Right renal pelvis (tissue), 4 donors: Measurements from ENCODE around the gene NR2C2. TPM values are rescaled to one million over a fixed set of nuclear protein-coding genes. Genes with fewer than 3 reads are reported as not detected.
"Not testable (repeated sequence)": the region's sequence is repeated elsewhere in the genome, so short reads cannot be mapped to it uniquely, and the experiment has no call there.

ENCODE experiments used
- DNase-seq, 4 donors: peaks; one replicate each; pipeline ENCODE4 v3.0.0-alpha.2; 2013; ENCODE audit warnings: low read depth in 4 of 4, low spot score in 3 of 4, missing footprints in 1 of 4
- polyA plus RNA-seq, 4 donors: library from polyadenylated mRNA; unstranded; fragments of 120-200 nt; gene quantifications; one replicate each; pipeline ENCODE4 v1.2.1, GENCODE V29; 2013; ENCODE audit not compliant: insufficient read length in 4 of 4

Gene NR2C2
- polyA plus RNA-seq, 4 donors: 38.3 to 47.1 (median 41.1) TPM

DNA sequence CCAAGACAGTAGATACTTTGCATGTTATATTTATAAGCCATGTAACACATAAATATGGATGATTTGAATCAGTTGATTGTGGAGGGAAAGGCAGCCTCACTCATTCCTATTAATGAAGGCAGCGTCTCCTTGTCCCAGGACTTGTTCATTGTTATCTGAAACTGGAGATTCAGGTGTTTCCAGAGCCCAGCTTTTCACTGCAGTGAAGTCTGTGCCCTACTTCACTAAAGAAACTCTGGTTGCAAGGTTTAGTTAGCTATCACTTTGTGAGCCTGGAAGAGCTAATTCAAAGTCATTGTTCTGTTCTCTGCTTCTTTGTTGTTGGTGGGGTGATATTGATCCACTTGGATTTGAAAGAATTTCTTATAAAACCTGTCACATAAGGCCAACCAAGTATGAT is 9.8 kb downstream of the NR2C2 start:
- DNase-seq: no peak

DNA sequence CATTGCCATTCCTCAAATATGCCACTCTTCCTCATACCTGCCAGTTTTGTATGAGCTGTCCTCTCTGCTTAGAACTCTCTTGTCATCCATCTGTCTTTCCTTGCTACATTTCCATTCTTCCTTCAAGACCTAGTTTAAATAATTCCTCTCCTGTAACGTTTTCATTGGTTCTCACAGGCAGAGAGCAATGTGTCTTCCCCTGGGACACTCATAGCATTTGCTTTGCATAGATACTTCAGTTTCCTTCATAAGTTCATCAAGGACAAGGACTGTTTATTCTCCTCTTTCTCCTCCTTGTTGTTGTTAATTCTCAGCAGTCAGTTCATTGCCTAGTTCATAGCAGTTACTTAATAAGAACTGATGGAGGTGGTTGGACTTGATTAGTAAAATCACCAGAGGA is 10.5 kb downstream of the NR2C2 start:
- no peak for DNase-seq

DNA sequence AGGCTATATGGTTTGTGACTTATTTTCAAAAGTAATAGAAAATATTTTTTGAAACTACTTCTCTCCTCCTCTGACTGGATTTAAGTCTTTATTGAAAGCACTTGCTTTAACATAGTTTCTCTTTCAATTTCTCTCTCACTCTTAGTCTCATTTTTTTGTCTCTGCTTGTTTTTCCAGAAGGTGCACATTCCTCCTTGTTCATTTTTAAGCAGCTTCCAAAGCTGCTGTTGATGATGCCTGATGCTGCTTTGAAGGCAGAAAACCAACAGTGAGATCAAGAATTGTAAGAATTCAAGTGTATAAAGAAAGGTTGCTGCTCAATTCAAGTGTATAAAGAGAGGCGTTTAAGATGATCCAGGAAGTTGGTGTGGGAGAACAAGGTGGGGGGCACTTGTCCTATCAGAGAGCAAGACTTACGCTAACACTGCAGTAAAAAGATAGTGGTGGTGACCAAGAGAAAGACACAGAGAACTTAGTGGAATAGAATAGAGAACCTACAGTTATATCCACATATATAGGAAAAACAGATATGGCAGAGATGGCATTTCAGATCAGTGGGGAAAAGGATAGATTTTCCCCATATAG is 12.1 kb downstream of the NR2C2 start:
- no peak for DNase-seq

DNA sequence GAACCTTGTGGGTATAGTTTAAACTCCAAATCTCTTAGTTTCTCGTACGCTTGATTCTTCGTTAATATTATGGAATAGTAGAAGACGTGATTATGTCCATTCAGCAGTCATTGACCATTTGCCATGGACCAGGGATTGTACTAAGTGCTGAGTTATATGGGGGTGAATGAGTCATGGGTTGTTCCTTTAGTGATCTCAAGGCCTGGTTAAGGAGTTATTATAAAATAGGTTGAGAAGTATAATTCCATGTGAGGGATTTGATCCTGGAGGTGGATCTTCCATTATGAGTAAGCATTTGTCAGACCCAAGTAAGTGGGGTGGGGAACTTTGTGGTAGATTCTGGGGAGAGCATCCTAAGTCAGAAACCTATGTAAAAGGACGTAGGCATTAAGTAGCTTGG is 15.4 kb downstream of the NR2C2 start:
- no peak for DNase-seq

DNA sequence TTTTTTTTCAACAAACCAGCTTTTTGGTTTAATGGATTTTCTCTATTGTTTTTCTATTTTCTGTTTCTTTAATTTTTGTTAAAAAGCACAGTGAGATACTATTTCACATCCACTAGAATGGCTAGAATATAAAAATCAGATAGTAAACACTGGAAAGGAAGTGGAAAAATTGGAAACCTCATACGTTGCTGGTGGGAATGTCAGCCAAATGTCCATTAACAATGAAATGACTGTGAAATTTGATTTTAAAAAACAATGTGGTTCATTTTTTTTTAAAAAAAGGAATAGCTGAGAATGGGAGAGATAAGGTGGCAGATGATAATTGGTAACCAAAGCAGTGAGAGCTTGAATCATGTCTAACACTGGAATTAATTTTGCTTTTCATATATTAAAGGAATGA is 19.9 kb downstream of the NR2C2 start:
- no peak for DNase-seq

DNA sequence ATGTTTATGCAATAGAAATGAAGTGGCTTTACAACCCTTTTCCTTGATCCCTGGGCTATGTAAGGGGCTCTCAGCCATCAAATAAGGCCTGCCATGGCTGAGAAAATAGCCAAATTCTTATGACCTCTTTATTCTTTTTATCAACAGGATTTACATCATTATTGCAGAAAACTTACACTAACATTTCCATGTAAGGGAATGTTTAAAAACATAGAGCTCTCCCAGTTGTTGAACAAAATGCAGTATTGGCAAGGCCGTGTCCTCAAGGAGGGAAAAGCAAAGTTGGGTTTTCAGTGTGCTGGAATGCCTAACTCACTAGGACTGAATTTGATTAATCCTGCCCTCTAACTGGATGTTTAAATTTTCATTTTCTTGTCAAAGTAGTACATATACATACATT is 22.3 kb downstream of the NR2C2 start:
- no peak for DNase-seq

DNA sequence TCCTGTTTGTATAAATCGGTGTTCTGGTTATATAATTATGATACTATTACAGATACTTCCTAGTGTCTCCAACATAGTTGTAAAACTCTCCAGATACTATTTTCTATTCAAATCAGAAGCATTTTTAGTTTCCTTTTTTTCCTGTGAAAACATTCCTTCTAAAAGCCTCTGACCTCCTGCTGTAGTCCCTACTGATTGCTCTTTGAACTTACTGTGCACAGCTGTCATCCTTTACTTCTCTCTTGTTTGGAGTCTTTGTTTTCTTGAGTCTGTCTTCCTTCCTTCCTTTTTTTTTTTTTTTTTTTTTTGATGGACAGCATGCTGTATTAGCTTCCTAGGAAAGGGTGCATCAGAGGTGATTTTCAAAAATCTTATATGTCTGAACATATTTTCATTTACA is 28.9 kb downstream of the NR2C2 start:
- no peak for DNase-seq

DNA sequence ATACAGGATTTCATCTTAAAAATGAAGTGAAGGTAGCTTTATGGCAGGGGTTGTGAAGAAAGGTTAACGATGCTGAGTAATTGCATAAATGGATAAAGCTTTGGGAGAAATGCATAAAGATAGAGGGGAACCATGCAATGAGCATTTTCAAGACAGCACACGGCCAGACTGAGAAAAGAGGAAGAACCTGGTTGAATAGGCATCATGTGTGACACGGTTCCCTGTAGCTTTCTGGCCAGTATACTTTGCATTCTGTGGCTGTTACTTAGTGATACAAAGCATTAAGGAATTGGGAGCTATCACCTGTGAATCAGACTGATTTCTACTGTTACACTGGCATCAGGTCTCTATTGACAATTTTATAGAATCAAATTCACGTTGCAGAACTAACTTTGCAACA is 33.3 kb downstream of the NR2C2 start:
- no peak for DNase-seq

DNA sequence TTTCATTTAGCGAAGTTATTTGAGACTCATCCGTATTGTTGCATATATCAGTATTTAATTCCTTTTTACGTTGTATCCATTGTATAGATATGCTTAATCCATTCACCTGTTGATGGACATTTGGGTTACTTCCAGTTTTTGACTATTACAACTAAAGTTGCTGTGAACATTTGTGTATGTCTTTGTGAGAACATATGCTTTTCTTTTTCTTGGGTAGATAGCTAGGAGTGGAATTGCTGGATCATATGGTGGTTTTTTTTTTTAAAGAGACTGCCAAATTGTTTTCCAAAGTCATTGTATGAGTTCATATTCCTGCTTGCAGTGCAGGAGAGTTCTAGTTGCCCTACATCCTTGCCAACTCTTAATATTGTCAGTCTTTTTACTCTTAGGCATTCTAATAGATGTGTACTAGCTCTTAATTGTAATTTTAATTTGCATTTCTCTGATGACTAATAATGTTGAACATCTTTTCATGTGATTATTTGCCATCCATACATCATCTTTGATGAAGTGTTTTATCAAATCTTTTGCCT is 37.3 kb downstream of the NR2C2 start:
- DNase-seq: no peak

DNA sequence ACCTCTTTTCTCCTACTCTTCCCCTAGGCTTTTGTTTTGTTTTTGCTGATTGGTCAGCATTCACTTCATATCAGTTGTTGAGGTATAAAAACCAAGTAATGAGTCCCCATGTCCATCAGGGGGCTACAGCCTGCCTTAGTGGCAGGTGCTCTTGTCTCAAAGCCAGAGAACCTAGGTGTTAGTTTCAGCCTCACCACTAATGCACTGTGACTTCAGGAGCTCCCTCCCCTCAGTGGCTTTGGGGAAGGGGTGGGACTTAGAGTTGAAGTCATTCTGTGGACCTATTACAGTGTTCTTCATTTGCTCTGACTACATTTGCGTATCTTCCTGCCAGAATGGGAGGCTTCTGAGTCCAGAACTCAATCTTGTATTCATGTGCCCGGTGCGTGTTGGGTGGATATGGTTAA is 41.6 kb downstream of the NR2C2 start:
- DNase-seq: no peak

DNA sequence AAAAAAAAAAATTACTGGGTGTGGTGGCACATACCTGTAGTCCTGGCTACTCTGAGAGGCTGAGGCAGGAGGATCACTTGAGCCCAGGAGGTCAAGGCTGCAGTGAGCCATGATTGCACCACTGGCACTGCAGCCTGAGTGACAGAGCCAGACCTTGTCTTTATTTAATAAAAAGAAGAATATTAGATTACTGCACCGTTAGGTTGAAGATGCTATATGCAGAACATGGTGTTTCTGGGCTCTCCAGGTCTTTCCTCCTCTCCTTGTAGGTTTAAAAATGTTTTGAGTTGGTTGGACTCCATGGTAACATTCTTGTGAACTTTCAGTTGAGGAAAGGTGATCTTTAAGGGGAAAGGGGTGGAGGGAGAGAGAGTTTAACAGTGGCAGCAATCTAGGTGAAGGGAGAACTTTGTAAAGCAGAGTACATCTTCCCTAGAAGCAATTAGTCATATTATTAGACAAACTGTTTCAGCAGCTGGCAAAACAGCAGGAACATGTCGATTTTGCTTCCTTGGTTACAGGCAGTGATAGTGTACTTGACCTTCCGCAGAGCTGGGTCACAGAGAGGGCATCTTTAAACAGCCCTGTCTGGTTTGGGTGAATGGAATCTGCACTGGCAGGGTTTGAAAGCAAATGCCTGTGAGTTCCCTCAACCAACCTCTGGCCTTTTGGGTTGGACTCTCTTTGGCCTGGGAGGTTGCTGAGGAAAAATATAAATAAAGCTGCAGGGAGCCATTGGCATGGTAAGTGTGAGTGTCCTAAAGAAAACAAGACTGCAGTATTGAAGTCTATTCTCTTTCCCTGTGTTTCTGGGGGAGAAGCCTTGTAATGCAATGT is 42.8 kb downstream of the NR2C2 start:
- DNase-seq: peak in 1 of 4 donors; percentile 7

DNA sequence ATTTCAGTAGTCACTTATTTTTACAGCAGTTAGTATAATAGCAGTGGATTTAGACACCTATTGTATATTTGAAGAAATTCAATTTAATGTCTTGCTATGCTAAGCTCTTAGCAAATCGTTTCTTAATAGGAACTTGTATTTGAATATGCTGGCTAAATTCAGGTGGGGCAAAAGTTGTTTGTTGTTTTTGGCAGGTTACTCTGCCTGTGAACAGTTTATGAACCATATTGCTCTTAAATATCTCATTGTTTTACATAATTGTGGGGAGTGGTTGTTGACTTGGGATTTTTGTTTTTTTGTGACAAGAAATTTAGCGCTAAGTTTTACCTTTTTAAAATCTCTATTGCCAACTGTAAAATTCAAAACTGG is 43.4 kb downstream of the NR2C2 start:
- DNase-seq: no peak

DNA sequence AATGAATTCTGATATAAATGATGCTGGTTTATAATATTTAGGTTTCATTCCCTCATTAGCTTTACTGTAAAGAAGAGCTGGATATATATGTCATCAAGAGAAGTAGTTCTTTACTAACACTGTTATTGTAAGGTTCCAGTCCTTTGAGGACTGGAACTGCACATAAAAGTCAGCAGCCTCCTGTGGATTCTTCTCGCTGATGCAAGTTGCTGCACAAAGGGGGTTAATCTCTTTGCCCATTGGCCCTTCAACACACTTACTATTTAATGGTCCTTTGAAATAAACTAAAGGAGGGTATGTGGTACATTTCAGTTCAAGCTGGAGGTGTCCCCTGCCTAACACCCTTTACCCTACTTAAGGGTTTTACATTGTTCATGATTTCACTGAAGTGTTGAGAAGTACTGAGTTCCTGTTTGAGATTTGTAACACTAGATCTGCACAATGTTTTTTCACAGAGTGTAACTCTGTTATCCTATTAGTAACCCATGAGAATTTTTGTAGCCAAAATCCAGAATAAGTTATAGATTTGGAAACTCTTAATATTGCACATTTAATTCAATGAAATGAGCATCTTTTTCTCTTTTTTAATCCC is 43.9 kb downstream of the NR2C2 start:
- DNase-seq: no peak

DNA sequence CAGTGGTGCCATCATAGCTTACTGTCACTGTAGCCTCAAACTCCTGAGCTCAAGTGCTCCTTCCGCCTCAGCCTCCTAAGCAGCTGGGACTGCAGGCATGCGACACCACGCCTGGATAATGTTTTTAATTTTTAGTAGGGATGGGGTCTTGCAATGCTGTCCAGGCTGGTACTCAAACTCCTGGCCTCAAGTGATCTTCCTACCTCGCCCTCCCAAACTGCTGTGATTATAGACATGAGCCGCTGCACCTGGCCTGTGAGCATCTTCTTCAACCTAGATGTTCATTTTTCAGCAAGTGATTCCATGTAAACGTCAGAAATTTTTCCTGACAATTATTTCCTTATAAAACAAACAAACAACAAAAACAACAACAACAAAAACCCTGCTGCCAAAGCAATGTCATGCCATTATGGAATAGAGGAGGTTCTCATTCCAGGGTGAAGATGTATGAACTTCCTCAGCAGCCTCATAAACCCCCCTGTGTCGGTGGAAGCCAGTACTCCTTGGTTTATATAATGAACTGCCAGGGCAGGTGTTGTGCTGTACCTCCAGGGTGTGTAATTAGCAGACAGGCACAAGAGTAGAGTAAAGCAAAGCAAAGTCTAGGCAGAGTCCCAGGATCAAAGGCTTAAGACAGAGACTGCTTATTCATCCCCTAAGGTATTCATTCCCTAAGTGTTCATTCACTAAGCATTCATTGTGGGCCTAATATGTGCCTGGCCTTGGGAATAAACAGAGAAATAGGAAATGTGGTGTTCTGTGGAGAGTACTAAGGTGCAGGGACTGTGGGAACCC is 44.6 kb downstream of the NR2C2 start:
- no peak for DNase-seq

DNA sequence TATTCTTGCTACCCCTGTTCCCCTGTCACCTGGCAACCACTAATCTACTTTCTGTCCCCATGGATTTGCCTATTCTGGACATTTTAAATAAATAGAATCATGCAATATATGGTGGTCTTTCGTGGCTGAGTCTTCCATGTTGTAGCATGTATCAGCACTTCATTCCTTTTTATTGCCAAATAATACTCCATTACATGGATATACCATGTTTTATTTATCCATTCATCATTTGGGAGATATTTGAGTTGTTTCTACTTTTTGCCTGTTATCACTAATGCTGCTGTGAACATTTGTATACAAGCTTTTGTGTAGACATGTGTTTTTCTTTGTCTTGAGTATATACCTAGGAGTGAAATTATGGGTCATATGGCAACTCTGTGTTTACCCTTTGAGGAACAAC is 50.6 kb downstream of the NR2C2 start:
- no peak for DNase-seq

DNA sequence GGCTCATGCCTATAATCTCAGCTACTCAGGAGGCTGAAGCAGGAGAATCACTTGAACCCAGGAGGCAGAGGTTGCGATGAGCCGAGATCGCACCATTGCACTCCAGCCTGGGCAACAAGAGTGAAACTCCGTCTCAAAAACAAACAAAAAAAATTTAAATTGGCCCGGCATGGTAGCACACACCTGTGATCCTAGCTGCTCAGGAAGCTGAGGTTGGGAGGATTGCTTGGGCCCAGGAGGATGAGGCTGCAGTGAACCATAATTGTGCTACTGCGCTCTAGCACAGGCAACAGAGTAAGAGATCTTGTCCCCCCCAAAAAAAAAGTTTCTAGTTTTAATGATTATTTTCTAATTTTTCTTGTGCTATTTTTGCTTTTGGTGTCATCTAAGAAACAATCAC is 51.8 kb downstream of the NR2C2 start:
- not testable (repeated sequence) for DNase-seq

DNA sequence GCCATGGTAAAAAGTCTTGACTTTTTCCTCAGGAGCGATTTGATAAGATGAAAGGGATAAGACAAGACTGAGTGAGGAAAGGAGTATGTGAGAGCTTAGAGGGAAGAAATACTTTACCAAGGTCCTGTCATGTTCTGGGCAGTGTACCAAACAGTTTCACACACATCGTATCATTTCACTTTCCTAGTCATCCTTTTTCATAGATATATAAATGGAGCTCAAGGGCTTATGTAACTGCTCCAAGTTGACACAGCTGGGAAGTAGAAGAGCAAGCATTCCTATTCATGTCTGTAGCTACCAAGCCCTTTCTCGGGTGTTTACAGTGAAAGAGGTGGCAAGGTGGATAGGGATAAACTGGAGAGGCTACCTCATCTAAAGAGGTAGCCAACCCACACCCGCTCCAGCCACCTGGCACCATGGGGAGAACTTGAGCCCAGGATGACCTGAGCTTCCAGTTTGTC is 60.3 kb downstream of the NR2C2 start:
- no peak for DNase-seq

DNA sequence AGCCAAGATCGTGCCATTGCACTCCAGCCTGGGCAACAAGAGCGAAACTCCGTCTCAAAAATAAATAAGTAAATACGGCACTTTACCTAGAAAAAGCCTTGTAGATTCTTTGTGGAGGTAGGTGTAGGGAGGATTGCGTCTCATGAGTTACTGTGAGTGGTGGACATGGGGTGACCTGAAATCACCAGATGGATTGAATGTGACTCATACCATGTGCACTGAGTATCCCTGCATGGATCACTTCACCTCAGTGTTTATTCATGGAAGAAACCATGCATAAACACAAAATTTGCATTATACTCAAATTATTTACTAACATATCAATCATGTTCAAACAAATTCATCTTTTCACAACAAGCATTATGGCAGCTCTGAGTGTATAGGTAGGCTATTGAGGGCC is 61.8 kb downstream of the NR2C2 start:
- DNase-seq: no peak

DNA sequence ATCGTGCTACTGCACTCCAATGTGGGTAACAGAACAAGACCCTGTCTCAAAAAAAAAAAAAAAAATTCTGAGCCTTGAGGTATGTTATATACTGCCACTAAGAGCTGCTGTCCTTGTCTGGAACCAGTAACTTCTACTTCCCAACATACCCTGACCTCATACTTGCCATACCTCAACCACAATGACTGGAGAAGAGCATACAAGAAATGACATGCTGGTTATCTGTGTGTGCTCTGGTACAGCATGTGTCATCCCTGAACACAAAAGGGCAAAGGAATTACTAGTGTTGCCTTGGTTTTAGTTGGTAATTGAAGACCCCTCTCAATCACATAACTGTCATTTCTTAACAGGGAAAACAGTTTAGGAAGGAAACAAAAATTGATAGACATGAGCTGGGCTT is 63.3 kb downstream of the NR2C2 start:
- no peak for DNase-seq

DNA sequence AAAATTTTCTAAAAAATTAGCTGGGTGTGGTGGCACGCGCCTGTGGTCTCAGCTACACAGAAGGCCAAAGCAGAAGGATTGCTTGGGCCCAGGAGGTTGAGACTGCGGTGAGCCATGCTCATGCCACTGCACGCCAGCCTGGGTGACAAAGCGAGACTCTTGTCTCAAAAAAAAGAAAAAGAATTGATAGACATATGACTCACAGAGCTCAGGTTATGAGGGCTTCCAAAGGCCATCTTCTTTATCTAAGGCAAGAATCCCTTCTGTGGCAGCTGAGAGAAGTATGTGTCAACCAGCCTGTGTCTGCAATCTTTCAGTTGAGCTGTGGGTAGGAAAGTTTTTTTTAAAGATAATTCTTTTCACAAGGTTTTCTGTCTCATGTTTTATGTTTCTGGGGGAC is 63.8 kb downstream of the NR2C2 start:
- no peak for DNase-seq
